Measurements from ENCODE around the gene NPEPL1. TPM values are rescaled to one million over a fixed set of nuclear protein-coding genes. Genes with fewer than 3 reads are reported as not detected.
"Not testable (repeated sequence)": the region's sequence is repeated elsewhere in the genome, so short reads cannot be mapped to it uniquely, and the experiment has no call there.

NPEPL1 gene, protein sequence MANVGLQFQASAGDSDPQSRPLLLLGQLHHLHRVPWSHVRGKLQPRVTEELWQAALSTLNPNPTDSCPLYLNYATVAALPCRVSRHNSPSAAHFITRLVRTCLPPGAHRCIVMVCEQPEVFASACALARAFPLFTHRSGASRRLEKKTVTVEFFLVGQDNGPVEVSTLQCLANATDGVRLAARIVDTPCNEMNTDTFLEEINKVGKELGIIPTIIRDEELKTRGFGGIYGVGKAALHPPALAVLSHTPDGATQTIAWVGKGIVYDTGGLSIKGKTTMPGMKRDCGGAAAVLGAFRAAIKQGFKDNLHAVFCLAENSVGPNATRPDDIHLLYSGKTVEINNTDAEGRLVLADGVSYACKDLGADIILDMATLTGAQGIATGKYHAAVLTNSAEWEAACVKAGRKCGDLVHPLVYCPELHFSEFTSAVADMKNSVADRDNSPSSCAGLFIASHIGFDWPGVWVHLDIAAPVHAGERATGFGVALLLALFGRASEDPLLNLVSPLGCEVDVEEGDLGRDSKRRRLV
- 10 to 100 TPM; 28.5 to 31.4 TPM for total RNA-seq
- long read RNA-seq, donor 1, transcript NPEPL1-201 (12 exons, 2,378 nt): major isoform, 40 of 73 reads
- long read RNA-seq, donor 1, partial matches to known transcripts: 10 of 73 reads
- long read RNA-seq, donor 1, other reads (novel, unspliced or antisense): 20 of 73 reads
- long read RNA-seq, donor 2, transcript NPEPL1-201 (12 exons, 2,378 nt): major isoform, 88 of 134 reads
- long read RNA-seq, donor 2, partial matches to known transcripts: 24 of 134 reads
- long read RNA-seq, donor 2, other reads (novel, unspliced or antisense): 18 of 134 reads

DNA sequence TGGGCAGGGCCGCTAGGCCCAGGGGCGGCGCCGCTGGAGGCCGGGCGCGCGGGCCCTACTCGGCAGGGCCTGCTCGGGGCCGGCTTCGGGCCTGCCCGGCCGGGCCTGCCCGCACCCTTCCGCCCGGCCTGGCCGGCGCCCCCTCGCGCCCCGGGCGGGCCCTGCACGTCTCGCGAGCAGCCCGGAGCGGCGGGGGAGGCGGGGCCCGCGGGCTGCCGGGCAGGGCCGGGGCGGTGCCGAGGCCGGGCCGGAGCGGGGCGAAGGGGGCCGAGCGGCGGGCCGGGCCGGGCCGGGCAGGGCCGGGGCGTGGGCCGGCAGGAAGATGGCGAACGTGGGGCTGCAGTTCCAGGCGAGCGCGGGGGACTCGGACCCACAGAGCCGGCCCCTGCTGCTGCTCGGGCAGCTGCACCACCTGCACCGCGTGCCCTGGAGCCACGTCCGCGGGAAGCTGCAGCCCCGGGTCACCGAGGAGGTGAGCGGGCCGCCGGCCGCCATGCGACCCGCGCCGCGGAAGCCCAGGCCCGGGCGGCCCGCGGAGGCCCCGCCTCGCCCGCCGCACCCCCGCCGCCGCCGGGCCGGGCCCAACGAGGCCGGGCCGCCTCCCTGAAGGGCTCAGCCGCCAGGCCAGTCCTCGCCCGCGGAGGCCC lies at the start of gene NPEPL1:
Gene NPEPL1, plus strand, starts transcription at position 222 of the 647 bp plus-strand sequence. Its CDS starts 101 bp downstream, at position 323.
- intact Hi-C loops (cut with DNase I): loop anchor here in 1 of 2 donors (2.0 to 10.0 kb wide), 2 partner anchors 42 to 458 kb away; partner anchors contain the start of gene STX16
- no peak for DNase-seq (ENCODE audit: low spot score)

- intact Hi-C loops (cut with DNase I): loop anchor here in 1 of 2 donors (5.0 kb wide), 1 partner anchor 854 kb away; no protein-coding TSS in a partner anchor
- DNase-seq (ENCODE audit: low spot score): not testable (repeated sequence)
Measured at GRCh38 chr20:58642896-58643295, 49.7 kb upstream of the NPEPL1 start.

DNA sequence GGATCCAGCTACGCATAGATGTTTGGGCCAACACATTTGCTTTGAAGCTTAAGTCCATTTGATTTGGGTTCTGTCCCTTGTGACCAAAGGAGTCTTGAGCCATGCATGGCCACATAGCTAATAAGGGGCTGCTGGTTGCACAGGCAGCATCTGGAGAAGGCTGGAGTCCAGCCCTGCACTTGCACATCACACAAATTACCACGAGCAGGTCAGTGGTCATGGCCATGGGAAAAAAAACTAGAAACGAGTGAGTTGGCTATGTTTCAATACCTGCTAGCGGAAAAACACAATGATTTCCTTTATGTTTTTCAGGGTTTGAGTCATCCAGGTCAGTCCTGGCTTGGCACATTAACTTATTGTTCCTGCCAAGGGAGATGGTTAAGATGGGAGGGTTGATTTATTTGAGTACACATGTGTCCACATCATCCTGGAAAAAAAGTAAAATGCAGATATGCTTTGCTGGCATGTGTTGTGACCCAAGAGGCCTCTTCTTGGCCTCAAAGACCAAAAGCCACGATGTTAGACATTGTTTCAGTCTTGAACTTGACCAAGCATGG lies 47.1 kb upstream of the NPEPL1 start:
- no peak for DNase-seq (ENCODE audit: low spot score)
- intact Hi-C loops (cut with DNase I): loop anchor here in 1 of 2 donors (5.0 kb wide), 1 partner anchor 408 kb away; no protein-coding TSS in a partner anchor

DNA sequence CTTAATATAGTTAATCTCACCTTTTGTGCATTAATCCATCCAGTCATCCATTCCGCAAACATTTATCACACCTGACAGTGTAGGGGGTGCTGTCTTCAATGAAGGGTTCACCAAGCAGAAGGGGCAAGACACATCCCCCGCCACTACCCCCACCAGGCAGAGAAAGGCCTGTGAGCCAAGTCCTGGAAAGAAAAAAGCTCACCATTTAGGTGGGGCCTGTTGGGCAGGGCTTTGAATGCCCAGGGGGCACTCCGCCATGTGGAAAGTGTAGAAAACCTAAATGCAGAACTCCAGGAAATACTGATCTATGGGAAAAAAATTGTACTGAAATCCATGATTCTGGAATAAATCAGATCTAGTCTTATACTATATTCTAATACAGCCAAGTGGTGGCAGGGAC lies 46.3 kb upstream of the NPEPL1 start:
- intact Hi-C loops (cut with DNase I): loop anchor here in 1 of 2 donors (5.0 kb wide), 1 partner anchor 409 kb away; no protein-coding TSS in a partner anchor

GRCh38 chr20:58646703-58647102 lies 45.9 kb upstream of the NPEPL1 start:
- intact Hi-C loops (cut with DNase I): loop anchor here in 1 of 2 donors (5.0 kb wide), 1 partner anchor 409 kb away; no protein-coding TSS in a partner anchor
- no peak for DNase-seq (ENCODE audit: low spot score)

More for the DNA sequence above, 46.3 kb upstream of the NPEPL1 start:
- DNase-seq (ENCODE audit: low spot score): no peak

DNA sequence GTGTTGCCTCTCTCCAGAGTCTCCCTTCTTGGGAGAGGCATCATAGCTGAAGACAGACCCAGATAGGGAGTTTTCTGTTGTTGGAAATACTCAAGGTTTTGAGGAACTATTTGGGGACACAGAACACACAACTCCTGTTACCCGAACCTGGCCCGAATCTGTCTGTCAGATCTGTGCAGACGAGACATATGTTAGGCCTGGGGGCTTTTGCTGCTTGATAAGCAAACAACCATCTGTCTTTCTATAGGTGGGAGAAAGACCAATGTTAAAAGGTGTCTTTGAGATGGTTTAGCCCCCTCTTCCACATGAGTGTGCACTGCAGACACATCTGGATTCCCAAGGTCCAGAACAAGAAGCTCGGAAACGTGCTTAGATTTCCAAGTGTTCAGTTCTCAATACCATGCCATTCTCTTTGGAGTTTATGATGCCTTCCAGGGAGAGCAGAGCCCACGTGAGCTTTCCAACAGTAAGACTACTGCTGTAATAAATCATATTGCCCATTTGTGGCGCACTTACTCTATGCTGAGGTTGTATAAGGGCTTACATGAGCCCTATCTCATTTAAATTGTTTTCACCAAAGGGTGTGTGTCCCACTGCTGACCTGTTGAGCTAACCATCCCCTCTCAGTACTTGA lies 45.3 kb upstream of the NPEPL1 start:
- DNase-seq (ENCODE audit: low spot score): no peak
- intact Hi-C loops (cut with DNase I): loop anchor here in 1 of 2 donors (5.0 kb wide), 1 partner anchor 410 kb away; no protein-coding TSS in a partner anchor

GRCh38 chr20:58647796-58648501 lies 44.7 kb upstream of the NPEPL1 start:
- intact Hi-C loops (cut with DNase I): loop anchor here in 1 of 2 donors (5.0 kb wide), 1 partner anchor 411 kb away; no protein-coding TSS in a partner anchor
- no peak for DNase-seq (ENCODE audit: low spot score)

- not testable (repeated sequence) for DNase-seq (ENCODE audit: low spot score)
- intact Hi-C loops (cut with DNase I): loop anchor here in 1 of 2 donors (5.0 kb wide), 1 partner anchor 411 kb away; no protein-coding TSS in a partner anchor
Measured at GRCh38 chr20:58648502-58648825, 44.1 kb upstream of the NPEPL1 start.

GRCh38 chr20:58649288-58650180 lies 43.1 kb upstream of the NPEPL1 start:
- intact Hi-C loops (cut with DNase I): loop anchor here in 1 of 2 donors (2.0 to 5.0 kb wide), 2 partner anchors 43 to 412 kb away; partner anchors contain the start of gene NPEPL1
- no peak for DNase-seq (ENCODE audit: low spot score)

DNA sequence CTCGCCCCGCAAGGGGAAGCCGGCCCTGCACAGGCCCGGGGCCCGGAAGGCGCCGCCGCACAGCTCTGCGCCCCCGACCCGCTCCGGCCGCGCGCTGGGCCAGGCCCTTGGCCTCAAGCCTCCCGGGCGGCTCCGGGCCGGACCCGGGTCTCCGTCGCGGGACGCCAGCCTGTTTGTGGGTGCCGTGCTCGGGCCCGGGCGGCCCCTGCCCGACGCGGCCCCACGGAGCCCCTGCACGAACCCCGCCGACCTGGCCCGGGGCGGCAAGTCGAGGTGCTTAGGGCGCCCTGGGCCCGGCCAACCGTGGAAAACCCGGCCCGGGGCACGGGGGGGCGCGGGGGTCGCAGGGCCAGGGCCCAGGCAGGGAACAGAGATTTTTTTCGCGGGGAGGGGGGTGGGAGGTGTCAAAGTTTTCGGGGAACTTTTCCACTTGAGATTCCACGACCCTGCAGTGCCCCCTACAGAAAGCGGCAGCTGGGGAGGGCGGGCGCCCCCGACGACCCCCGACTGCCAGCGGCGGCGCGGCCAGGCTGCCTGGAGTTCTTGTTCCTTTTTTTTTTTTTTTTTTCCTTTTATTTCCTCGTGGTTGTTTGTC lies 42.3 kb upstream of the NPEPL1 start:
- DNase-seq (ENCODE audit: low spot score): no peak
- intact Hi-C loops (cut with DNase I): loop anchor here in 1 of 2 donors (2.0 kb wide), 1 partner anchor 43 kb away; the partner anchor contains the start of gene NPEPL1

GRCh38 chr20:58650776-58651558 lies 41.6 kb upstream of the NPEPL1 start, which contains the start of gene STX16:
STX16 (plus strand) TSS chr20:58651283; CDS start chr20:58652007, 724 bp downstream.
- intact Hi-C loops (cut with DNase I): loop anchor here in 1 of 2 donors (2.0 kb wide), 1 partner anchor 42 kb away; the partner anchor contains the start of gene NPEPL1
- DNase-seq (ENCODE audit: low spot score): peak; percentile 97

DNA sequence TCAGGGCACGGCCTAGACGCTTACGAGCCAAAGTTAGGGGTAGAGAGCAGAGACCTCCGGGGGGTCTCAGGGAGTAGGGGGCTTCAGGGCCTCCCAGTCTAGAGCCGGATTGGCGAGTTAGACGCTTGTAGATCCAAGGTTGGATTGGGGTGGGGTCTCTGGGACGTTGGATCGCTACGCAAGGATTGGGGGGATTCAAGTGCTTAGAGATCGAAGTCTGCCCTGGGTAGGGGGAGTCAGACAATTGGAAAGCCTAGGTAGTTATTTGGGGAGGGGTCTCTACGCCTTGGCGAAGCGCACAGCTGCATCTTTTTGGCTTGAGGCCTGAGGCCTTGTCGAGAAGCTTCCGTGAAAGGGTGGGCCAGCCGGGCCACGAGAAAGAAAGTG lies 41.0 kb upstream of the NPEPL1 start:
- DNase-seq (ENCODE audit: low spot score): no peak
- intact Hi-C loops (cut with DNase I): loop anchor here in 1 of 2 donors (2.0 kb wide), 1 partner anchor 41 kb away; the partner anchor contains the start of gene NPEPL1

GRCh38 chr20:58651946-58652605 lies 40.5 kb upstream of the NPEPL1 start:
- intact Hi-C loops (cut with DNase I): loop anchor here in 1 of 2 donors (2.0 kb wide), 1 partner anchor 41 kb away; the partner anchor contains the start of gene NPEPL1
- DNase-seq (ENCODE audit: low spot score): no peak

DNA sequence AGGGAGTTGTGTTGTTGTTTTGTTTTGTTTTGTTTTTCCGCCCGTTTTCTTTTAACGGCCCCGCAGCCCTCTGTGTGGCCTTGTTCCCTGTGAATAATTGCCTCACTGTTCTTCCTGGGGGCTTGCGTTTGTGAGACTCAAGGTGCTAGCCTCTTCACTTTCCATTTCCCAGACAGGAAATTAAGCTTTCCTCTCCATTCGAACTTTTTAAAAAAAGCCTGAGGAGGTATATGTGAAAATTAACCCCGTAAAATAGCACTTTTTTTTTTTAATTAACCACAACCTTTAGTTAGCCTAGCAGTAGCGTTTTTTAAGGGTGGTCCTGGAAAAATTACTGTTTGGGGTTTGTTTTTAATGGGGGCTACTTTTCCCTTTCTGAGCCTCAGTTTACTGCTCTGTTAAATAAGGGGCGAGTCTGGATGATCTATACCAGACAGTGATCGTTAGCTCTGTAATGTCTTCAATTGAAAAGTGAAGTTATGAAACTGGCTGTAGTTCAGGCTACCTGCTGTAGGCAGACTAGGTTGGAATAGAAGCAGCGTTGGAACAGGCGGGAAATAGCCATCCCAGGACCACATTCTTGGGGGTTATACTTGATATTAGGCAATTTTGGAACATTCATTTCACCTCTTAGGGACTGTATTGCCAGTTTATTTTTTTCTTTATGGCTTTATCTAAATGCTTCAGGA lies 39.9 kb upstream of the NPEPL1 start:
- intact Hi-C loops (cut with DNase I): no loop called here
- no peak for DNase-seq (ENCODE audit: low spot score)
